GM12875 (cell line): ENCODE data around the gene HERC6.
"Not testable (repeated sequence)": the region's sequence is repeated elsewhere in the genome, so short reads cannot be mapped to it uniquely, and the experiment has no call there.

ENCODE experiments used
- H3K4me3 ChIP-seq: one replicate; pipeline ENCODE4 v1.5.1; 2011; ENCODE audit warnings: low read depth, low read length, control low read depth
- CTCF ChIP-seq: IDR thresholded peaks from 2 replicates; pipeline ENCODE4 v1.5.1; 2011; ENCODE audit warnings: low read depth, mild to moderate bottlenecking, control low read depth, inconsistent platforms, low read length, moderate library complexity, borderline replicate concordance; ENCODE audit not compliant: insufficient read depth

Gene HERC6

GRCh38 chr4:88447371-88448095 is 68.9 kb downstream of the HERC6 start:
- no peak for TF ChIP-seq CTCF
- H3K4me3 ChIP-seq, result no peak overlapping the region

GRCh38 chr4:88448211-88448765 is 69.6 kb downstream of the HERC6 start:
- not testable (repeated sequence) for H3K4me3 ChIP-seq

GRCh38 chr4:88448889-88449288 is 70.2 kb downstream of the HERC6 start:
- no peak for TF ChIP-seq CTCF
- no peak overlapping the region for H3K4me3 ChIP-seq

- no peak for TF ChIP-seq CTCF
- H3K4me3 ChIP-seq, result no peak overlapping the region
These were observed 70.6 kb downstream of the HERC6 start for GRCh38 chr4:88449290-88449689.

GRCh38 chr4:88451205-88451604 is 72.6 kb downstream of the HERC6 start:
- no peak for TF ChIP-seq CTCF
- no peak overlapping the region for H3K4me3 ChIP-seq

- no peak for TF ChIP-seq CTCF
- H3K4me3 ChIP-seq, result no peak overlapping the region
These were observed 74.3 kb downstream of the HERC6 start for GRCh38 chr4:88452912-88453311.

GRCh38 chr4:88456670-88457306 is 78.1 kb downstream of the HERC6 start, which contains the start of gene HERC5:
Gene HERC5 (plus strand): TSS chr4:88457119. CDS start chr4:88457270, 151 bp downstream.
- 0 out of 2 replicates have a peak, but pooled peaks have one; percentile 4 for TF ChIP-seq CTCF
- peak within 1 kb of the TSS; percentile 94 for H3K4me3 ChIP-seq
